ENCODE data around the gene MYO3B.

Gene MYO3B

DNA sequence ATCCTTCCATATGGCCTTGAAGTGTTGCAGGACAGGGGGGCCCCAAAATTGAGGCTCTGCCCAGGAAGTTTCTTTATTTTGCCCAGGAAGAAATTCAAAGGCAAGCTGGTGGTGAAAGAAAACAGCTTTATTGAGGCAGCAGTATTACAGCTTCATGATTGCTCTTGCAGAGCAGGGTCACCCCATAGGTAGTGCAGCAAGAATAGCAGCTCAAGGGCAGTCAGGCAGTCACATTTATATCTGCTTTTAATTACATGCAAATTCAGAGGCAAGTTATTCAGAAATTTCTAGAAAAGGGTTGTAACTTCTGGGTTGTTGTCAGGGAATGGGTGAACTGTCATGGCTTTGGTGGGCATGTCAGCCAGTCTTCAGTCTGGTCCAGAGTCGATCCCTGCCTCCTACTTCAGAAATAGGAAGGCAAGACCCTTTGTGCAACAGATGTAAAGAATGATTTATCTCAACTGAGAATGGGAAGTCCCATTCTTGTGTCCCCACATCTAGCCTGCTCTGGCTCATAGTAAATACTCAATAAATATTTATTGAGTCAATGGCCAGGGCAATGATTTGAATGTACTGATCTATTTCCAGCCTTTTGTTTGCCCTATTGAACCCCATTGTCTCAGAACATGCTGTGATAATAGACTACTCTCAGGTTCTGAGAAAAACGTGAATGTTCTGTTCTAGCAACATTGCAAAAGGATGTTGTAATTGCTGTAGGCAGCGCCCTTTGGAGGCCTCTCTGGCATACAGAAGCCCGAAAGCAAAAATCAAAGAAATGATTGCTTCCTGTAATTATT lies 129.8 kb downstream of the MYO3B start:
- peak; percentile 80 for DNase-seq

DNA sequence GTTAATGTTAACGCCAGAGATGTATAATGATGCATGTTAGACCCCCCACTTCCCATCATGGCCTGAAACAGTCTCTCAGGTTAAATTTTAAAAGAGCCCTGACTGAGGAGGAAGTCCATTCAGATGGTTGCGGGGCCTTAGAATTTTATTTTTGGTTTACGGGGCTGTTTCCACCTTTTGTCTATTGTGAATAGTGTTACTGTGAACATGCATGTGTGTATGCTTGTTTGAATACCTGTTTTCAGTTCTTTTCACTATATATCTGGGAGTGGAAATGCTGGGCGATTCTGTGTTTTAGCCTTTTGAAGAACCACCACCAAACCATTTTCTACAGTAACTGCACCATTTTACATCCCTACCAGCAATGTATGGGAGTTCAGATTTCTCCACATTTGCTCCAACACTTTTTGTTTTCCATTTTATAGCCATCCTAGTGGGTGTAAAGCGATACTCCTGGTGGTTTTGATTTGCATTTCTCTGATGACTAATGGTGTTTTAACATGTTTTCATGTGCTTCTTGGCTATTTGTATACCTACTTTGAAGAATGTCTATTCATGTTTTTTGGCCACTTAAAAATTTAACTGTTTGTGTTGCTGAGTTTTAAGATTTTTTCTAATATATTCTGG lies 133.0 kb downstream of the MYO3B start:
- DNase-seq: no peak

DNA sequence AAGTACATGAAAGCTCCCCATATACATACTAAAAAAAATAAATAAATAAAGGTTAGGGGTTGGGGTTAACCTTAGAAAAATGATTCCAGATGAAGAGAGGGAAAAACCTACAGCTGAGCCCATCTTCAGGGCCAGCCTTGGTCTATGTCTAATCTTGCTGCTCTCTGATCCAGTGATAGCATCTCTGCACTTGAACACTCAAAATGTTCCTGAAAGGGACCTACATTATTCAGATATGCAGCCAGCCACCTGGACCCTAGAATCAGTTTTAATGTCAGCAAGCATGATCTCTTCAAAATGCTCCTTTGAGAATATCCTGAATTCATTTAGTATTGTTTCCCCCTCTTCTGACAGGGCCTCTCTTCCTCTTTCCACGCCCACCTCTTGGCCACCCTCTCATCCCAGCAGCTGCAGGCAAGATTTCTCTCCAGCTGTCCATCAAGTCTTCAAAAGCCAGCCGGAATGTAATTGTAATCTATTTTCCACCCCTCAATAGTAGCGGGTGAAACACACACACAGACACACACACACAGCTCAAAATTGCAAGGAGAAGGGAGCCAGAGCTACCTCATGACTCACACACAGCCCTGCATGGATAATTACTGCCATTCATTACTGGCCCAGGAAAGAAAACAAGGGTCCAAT lies 135.5 kb downstream of the MYO3B start:
- DNase-seq: peak; percentile 81

DNA sequence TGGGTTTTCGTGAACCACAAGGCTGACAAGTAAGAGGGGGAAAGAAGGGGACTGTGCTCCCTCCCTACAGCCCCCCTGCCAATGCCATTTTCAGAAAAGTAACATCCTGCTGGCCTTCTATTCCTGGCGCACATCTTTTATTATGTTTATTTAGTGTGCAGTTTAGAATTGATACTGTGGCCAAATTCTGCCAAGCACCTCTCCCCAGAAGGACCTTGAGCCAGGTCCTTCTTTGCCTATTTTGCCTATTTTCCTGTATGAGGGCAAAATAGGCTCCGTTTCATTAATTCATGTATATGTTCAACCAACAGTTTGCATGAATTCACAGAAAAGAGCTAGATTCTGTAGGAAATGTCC lies 136.0 kb downstream of the MYO3B start:
- no peak for DNase-seq

- no peak for DNase-seq
Measured at GRCh38 chr2:170314744-170315447, 136.9 kb downstream of the MYO3B start.

GRCh38 chr2:170320948-170321347 lies 143.0 kb downstream of the MYO3B start:
- DNase-seq: no peak

DNA sequence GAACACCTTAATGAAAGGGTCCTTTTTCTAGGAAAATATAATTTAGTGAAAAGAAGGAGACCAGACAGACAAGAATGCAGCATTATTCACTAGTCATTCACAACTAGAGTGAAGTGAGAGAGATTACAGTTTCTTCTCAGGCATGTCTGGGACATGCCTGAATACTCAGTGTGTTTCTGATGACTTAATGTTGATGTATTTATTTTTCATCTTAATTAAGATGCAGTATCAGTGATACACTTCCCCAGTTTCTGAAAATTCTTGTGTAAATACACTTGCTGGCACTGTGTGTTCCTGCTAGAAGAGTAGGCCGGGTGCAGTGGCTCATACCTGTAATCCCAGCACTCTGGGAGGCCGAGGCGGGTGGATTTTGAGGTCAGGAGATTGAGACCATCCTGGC lies 143.6 kb downstream of the MYO3B start:
- no peak for DNase-seq

DNA sequence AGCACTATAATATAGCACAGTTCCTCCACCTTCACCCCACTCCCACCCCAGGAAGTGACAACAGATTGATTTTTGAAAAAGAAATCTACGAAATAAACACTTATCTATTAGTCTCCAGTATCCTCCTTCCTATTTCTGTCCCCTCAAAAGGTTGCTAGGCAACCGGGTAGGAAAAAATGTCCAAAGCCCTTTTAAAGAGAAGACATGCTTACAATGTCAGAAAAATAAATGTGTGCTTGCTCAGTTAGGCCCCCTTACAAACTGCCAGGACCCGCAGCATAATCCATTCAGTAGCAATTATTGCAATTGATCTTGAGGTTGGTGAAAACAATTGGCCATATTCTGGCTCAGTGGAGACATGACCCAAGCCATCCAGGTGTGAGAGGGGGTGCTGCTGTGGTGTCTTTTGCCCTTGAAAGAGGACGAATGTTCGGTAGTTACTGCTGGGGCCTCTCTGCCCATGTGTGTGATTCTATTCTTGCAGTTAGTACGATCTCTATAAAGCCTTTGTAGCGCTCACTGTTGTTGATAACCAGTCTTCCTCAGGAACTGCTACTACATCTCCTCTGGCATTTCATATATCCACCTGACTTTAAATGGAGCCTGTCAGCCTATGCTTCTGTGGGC lies 144.3 kb downstream of the MYO3B start:
- DNase-seq: no peak

GRCh38 chr2:170323743-170324142 lies 145.8 kb downstream of the MYO3B start:
- DNase-seq: no peak

GRCh38 chr2:170324640-170325046 lies 146.7 kb downstream of the MYO3B start:
- peak; percentile 91 for DNase-seq

DNA sequence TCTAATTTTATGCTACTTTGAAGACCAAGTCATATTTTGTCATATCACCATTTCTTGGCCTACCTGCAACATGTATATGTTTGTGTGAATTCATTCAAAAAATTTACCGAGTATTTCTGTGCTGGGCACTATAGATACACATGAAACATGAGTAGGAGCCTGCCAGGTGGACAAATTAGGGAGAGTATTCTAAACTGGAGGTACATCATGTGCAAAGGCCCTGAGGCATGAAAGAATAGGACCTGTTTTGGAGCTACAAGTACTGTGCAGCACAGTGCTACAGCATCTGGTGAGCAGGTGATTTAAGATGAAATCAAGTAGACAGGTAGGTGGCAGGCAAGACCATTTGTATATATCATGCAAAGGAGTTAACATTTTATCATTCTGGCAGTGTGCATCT lies 152.9 kb downstream of the MYO3B start:
- DNase-seq: no peak

- DNase-seq: peak; percentile 97
Measured at GRCh38 chr2:170332676-170333402, 154.9 kb downstream of the MYO3B start.

- DNase-seq: no peak
Measured at GRCh38 chr2:170335351-170335750, 157.4 kb downstream of the MYO3B start.

DNA sequence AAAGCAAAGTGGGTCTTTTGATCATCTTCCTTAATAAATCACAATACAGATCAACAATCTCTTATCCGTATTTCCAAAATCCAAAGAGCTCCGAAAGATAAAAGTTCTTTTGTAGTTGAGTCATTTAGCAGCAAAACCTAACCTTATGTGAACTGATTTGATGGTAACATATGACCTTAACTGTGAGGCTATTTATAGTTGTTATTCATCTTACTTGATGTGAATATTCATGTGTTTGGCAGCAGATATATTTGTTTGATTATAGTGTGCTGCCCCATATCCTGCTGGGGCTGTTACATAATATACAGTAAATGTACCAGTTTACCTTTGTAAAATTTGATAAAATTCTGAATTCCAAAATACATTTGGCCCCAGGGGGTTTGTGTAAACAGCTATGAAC lies 158.5 kb downstream of the MYO3B start:
- DNase-seq: no peak

DNA sequence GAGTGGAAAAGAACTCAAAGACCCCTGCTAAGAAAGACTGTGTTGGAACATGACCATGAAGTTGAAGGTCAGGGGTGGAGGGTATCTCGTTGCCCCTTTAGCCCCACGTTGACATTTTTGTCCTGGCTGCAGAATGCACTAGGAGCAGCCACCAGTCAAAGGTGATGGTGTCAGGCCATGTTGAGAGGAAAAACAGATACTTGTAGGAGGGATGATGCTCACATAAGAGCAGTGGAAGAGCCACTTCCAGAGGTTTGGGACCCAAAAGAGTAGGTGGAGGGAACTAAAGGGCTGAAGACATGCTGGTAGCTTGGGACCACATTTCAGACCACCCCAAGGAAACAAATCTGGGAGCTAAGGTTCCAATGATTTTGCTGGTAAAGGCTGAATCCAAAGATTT lies 159.0 kb downstream of the MYO3B start:
- no peak for DNase-seq

DNA sequence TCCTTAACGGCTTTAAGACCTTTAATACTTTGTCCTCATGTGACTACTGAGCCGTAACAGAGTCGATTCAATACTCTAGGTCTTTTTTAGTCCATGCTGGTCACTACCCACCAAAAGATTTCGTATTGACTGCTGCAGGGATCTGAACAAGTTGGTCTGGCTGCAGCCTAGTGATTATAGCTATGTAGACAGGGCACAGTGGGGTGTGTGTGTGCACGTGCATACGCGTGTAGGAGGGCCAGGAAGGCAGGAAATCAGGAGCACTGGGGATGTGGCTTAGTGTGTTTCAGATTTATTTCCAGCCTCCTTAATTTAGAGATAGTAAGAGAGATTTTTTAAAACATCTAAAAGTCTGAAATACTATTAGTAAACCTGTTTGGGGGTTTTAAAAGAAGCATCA lies 161.4 kb downstream of the MYO3B start:
- peak; percentile 61 for DNase-seq

DNA sequence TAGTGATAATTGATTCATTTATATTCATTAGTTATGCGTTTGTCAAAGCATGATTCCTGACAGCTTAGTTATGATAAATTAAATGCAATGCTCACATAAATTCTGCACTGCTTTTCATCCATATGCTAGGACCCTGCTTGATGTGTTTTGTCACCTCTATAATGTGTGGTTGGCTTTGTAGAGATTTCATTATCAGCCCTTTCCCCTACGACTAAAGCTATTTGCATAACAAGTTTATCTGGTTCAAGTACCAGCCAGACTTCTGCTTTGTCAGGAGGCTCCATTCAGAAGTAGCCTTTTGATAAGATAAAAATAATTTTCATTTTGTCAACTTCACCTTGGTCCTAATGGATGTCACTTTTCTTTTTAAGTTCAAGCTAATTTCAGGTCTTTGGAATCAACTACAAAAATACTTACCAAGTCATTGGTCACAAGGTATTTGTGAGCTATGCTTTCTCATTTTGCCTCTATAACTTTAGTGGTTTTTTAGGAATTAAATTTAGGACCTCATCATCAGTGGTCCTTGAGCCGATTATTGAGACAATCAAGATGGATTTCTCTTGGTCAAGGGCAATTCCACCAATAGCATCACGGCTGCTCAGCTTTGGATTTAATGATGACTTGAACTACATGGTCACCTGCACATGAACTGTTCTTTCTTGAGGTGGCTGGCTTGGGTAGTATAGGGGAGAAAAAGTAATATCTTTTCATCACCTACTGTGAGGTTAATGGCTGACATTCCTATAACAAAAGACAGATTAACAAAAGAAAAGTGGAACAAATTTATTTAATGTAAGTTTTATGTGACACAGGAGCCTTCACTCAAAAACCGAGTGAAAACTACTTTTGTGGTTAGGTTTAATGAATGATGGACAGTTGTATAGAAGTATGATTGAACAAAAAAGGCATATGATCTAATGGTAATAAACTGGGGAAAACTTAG lies 162.1 kb downstream of the MYO3B start:
- DNase-seq: peak; percentile 42

GRCh38 chr2:170340693-170341068 lies 162.7 kb downstream of the MYO3B start:
- no peak for DNase-seq

GRCh38 chr2:170341684-170342623 lies 164.0 kb downstream of the MYO3B start:
- no peak for DNase-seq

Data from NCI-H748 treated with DMSO at 0.1 percent for 48 hours (cell line).